Stromal cell of bone marrow (primary cell): Measurements from ENCODE around the gene ECI1.
A peak's percentile ranks its signal among the peaks of the same experiment; 100 is the strongest.

Source experiments
- DNase-seq: peaks from one replicate; pipeline ENCODE4 v3.0.0-alpha.2; 2012; ENCODE audit warnings: low read depth

Gene ECI1

GRCh38 chr16:2233872-2234812 is 17.2 kb downstream of the ECI1 start:
- no peak for DNase-seq

GRCh38 chr16:2233046-2233775 is 18.2 kb downstream of the ECI1 start:
- no peak for DNase-seq

- DNase-seq, result no peak
Measured at GRCh38 chr16:2232094-2232990, 19.0 kb downstream of the ECI1 start.

- no peak for DNase-seq
Measured at GRCh38 chr16:2231016-2231931, 20.1 kb downstream of the ECI1 start.

GRCh38 chr16:2230376-2230775 is 21.0 kb downstream of the ECI1 start:
- no peak for DNase-seq

GRCh38 chr16:2229632-2230250 is 21.6 kb downstream of the ECI1 start:
- no peak for DNase-seq

GRCh38 chr16:2229091-2229490 is 22.3 kb downstream of the ECI1 start:
- no peak for DNase-seq

GRCh38 chr16:2228161-2228824 is 23.1 kb downstream of the ECI1 start:
- no peak for DNase-seq

- no peak for DNase-seq
Measured at GRCh38 chr16:2226918-2227317, 24.5 kb downstream of the ECI1 start.

- no peak for DNase-seq
Measured at GRCh38 chr16:2226245-2226793, 25.1 kb downstream of the ECI1 start.

GRCh38 chr16:2223942-2224486 is 27.4 kb downstream of the ECI1 start:
- no peak for DNase-seq

- peak; percentile 98 for DNase-seq
Measured at GRCh38 chr16:2223221-2223941, 28.0 kb downstream of the ECI1 start, which contains the start of gene E4F1. Gene E4F1, plus strand, starts transcription at chr16:2223591. Its CDS starts 23 bp downstream, at chr16:2223614.

- no peak for DNase-seq
Measured at GRCh38 chr16:2216330-2216729, 35.1 kb downstream of the ECI1 start.

GRCh38 chr16:2214719-2214968 is 36.7 kb downstream of the ECI1 start, which contains the start of gene PGP:
Gene PGP, minus strand, starts transcription at chr16:2214840. Its CDS starts 63 bp downstream, at chr16:2214777.
- no peak for DNase-seq

GRCh38 chr16:2213817-2214718 is 37.3 kb downstream of the ECI1 start:
- no peak for DNase-seq

GRCh38 chr16:2212362-2213324 is 38.7 kb downstream of the ECI1 start:
- no peak for DNase-seq
